Esophagus muscularis mucosa (tissue), 4 donors: ENCODE measurements around the gene NF2. TPM values are rescaled to one million over a fixed set of nuclear protein-coding genes. Genes with fewer than 3 reads are reported as not detected.
A peak's percentile ranks its signal among the peaks of the same experiment; 100 is the strongest.

Source experiments
- DNase-seq: peaks from one replicate; pipeline ENCODE4 v3.0.0-alpha.2; 2017; ENCODE audit errors: extremely low spot score
- H3K27ac ChIP-seq, 4 donors: fragments of 200-600 bp; sonication (generic); replicated peaks in 1 of 4; 1 replicate in 3 of 4; 2 replicates in 1 of 4; pipeline ENCODE4 v1.5.1; 2016 to 2019; ENCODE audit warnings: mild to moderate bottlenecking in 1 of 4
- H3K27me3 ChIP-seq, 4 donors: fragments of 200-600 bp; sonication (generic); one replicate each; pipeline versions ENCODE4 v1.5.1 to v1.6.0; 2016 to 2019
- H3K36me3 ChIP-seq, 4 donors: fragments of 200-600 bp; sonication (generic); one replicate each; pipeline ENCODE4 v1.5.1; 2016 to 2019
- H3K4me1 ChIP-seq, 4 donors: fragments of 200-600 bp; sonication (generic); one replicate each; pipeline ENCODE4 v1.5.1; 2016 to 2019
- H3K4me3 ChIP-seq, 4 donors: fragments of 200-600 bp; sonication (generic); 1 replicate in 2 of 4; 2 replicates in 2 of 4; pipeline ENCODE4 v1.5.1; 2016 to 2019; ENCODE audit warnings: mild to moderate bottlenecking in 4 of 4, moderate library complexity in 1 of 4
- H3K9me3 ChIP-seq, 4 donors: fragments of 200-600 bp; sonication (generic); 1 replicate in 3 of 4; 2 replicates in 1 of 4; pipeline ENCODE4 v1.5.1; 2016 to 2019
- CTCF ChIP-seq, 3 experiments: fragments of 200-600 bp in 2 of 3; fragments of 450-650 bp in 1 of 3; sonication (generic) in 2 of 3; IDR thresholded peaks; one replicate each; pipeline ENCODE4 v1.5.1; 2017 to 2019; ENCODE audit warnings: antibody characterized with exemption in 3 of 3, mild to moderate bottlenecking in 2 of 3, moderate library complexity in 1 of 3
- EP300 ChIP-seq: sonication (generic); formaldehyde crosslinking; IDR thresholded peaks from one replicate; pipeline ENCODE4 v1.6.1; 2017; ENCODE audit warnings: antibody characterized with exemption
- POLR2A ChIP-seq: fragments of 450-650 bp; IDR thresholded peaks from one replicate; pipeline ENCODE4 v1.6.1; 2017; ENCODE audit warnings: antibody characterized with exemption, moderate library complexity, mild to moderate bottlenecking, low read depth
- POLR2AphosphoS5 ChIP-seq, 2 donors: sonication (generic); formaldehyde crosslinking; IDR thresholded peaks; one replicate each; pipeline ENCODE4 v1.6.1; 2017; ENCODE audit warnings: antibody characterized with exemption in 2 of 2
- WGBS: methylation state at CpG from one replicate; pipeline ENCODE4 v1.1.5; 2018; 5-methylcytosine and 5-hydroxymethylcytosine counted together
- intact Hi-C: fragments of 100-400 bp; cut with DNase I; formaldehyde crosslinking; loops from one replicate; pipeline ENCODE4 v1.15.1; 2023
- total RNA-seq, 4 donors: library from RNA; depleted of rRNA; stranded (reverse); fragments of >200 nt; gene quantifications; one replicate each; pipeline versions ENCODE4 v1.1.0 to v1.2.1, GENCODE V29; 2016

NF2 gene
- total RNA-seq, 4 donors from 2014 or later: 34.5 to 47.3 (median 42.0) TPM

- WGBS: 63% methylated on average over 15 of the region's 19 CpGs
- Histone ChIP-seq H3K36me3 (peaks cover 5 to 28% (median 20%) of the 10 kb centered on the region in 4 donors), H3K9me3 (no peaks in the 10 kb centered on the region), H3K4me1 (peaks cover 7 to 44% (median 35%) of the 10 kb centered on the region in 4 donors), H3K27me3 (peaks cover 0 to 61% (median 6%) of the 10 kb centered on the region in 4 donors), H3K4me3 (no peak overlapping the region), H3K27ac (no peak overlapping the region)
- intact Hi-C loops: no loop called here
- DNase-seq: no peak
- TF ChIP-seq POLR2AphosphoS5 (IDR thresholded peaks at IDR 0.05) (no peak), CTCF (IDR thresholded peaks at IDR 0.05) (no peak), POLR2A (no peak), EP300 (no peak)
Measured at GRCh38 chr22:29700206-29700899, 96.9 kb downstream of the NF2 start.

DNA sequence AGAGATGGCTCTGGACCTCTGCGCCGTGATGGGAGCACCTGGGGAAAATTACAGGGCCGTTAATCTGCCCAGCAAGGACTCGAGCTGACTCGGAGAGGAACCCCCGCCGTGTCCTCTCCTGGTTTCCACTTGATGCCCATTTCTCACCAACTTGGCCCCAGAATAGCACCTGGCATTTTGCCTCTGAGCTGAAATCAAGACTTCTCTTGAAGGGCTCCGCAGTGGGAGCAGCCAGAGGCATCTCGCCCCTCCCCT lies 97.4 kb downstream of the NF2 start:
- intact Hi-C loops: no loop called here
- peaks cover under 1 to 23% (median 15%) of the 10 kb centered on the region in 4 donors for H3K36me3 ChIP-seq
- no peaks in the 10 kb centered on the region for H3K9me3 ChIP-seq
- H3K4me3 ChIP-seq: no peak overlapping the region
- TF ChIP-seq EP300: no peak
- no peak for TF ChIP-seq POLR2AphosphoS5 (IDR thresholded peaks at IDR 0.05)
- TF ChIP-seq CTCF (IDR thresholded peaks at IDR 0.05): no peak
- no peak for TF ChIP-seq POLR2A
- DNase-seq: no peak
- peaks cover 0 to 66% (median 6%) of the 10 kb centered on the region in 4 donors for H3K27me3 ChIP-seq
- H3K27ac ChIP-seq: no peak overlapping the region
- WGBS: 61% methylated on average over 2 of the region's 9 CpGs
- peaks cover 7 to 49% (median 36%) of the 10 kb centered on the region in 4 donors for H3K4me1 ChIP-seq

- TF ChIP-seq CTCF (IDR thresholded peaks at IDR 0.05) (no peak), POLR2AphosphoS5 (IDR thresholded peaks at IDR 0.05) (no peak), POLR2A (no peak), EP300 (no peak)
- DNase-seq: no peak
- Histone ChIP-seq H3K27me3 (peaks cover 0 to 71% (median 6%) of the 10 kb centered on the region in 4 donors), H3K27ac (no peak overlapping the region), H3K4me1 (peaks cover 7 to 50% (median 37%) of the 10 kb centered on the region in 4 donors), H3K36me3 (peaks cover 0 to 18% (median 11%) of the 10 kb centered on the region in 4 donors), H3K4me3 (no peak overlapping the region), H3K9me3 (no peaks in the 10 kb centered on the region)
- WGBS: 44% methylated on average over 13 of the region's 14 CpGs
- intact Hi-C loops: no loop called here
Measured at GRCh38 chr22:29701155-29701999, 97.9 kb downstream of the NF2 start.

GRCh38 chr22:29702000-29702930 lies 98.8 kb downstream of the NF2 start:
- intact Hi-C loops: no loop called here
- WGBS: 41% methylated on average over 11 of the region's 14 CpGs
- Histone ChIP-seq H3K4me3 (no peak overlapping the region), H3K4me1 (peaks cover 7 to 57% (median 42%) of the 10 kb centered on the region in 4 donors), H3K36me3 (peaks cover 0 to 9% (median 5%) of the 10 kb centered on the region in 4 donors), H3K27ac (peak overlapping the region in 1 of 4 donors; percentile 33), H3K27me3 (peaks cover 0 to 80% (median 6%) of the 10 kb centered on the region in 4 donors), H3K9me3 (no peaks in the 10 kb centered on the region)
- TF ChIP-seq CTCF (IDR thresholded peaks at IDR 0.05) (no peak), EP300 (no peak), POLR2AphosphoS5 (IDR thresholded peaks at IDR 0.05) (no peak), POLR2A (no peak)
- no peak for DNase-seq
